ENCODE data around the gene EFNB3.
A peak's percentile ranks its signal among the peaks of the same experiment; 100 is the strongest.

- no peak for TF ChIP-seq CTCF (IDR thresholded peaks at IDR 0.05)
- peak in 1 of 2 donors; percentile 11 for TF ChIP-seq POLR2A (IDR thresholded peaks at IDR 0.05)
Measured at GRCh38 chr17:7685533-7686221, 19.3 kb upstream of the EFNB3 start.
